Upper lobe of left lung (tissue), 4 donors: ENCODE measurements around the gene FKBP3.

Experiments
- CTCF ChIP-seq, 6 experiments: fragments of 450-650 bp in 4 of 6; fragments of 200-600 bp in 2 of 6; sonication (generic) in 2 of 6; IDR thresholded peaks; one replicate each; pipeline ENCODE4 v1.5.1; 2016 to 2019; ENCODE audit warnings: antibody characterized with exemption in 6 of 6
- EP300 ChIP-seq, 4 donors: sonication (generic); formaldehyde crosslinking; IDR thresholded peaks; one replicate each; pipeline ENCODE4 v1.5.1; 2017; ENCODE audit warnings: antibody characterized with exemption in 4 of 4, control low read depth in 2 of 4
- POLR2A ChIP-seq, 4 donors: fragments of 450-650 bp; IDR thresholded peaks; one replicate each; pipeline ENCODE4 v1.5.1; 2016 to 2017; ENCODE audit warnings: antibody characterized with exemption in 4 of 4, mild to moderate bottlenecking in 2 of 4
- POLR2AphosphoS5 ChIP-seq, 2 donors: sonication (generic); formaldehyde crosslinking; IDR thresholded peaks; one replicate each; pipeline ENCODE4 v1.5.1; 2017; ENCODE audit warnings: antibody characterized with exemption in 2 of 2

GRCh38 chr14:45133683-45134050, 614 bp downstream of the FKBP3 start:
- TF ChIP-seq CTCF (IDR thresholded peaks at IDR 0.05) (no peak), POLR2A (IDR thresholded peaks at IDR 0.05) (no peak), POLR2AphosphoS5 (IDR thresholded peaks at IDR 0.05) (no peak), EP300 (IDR thresholded peaks at IDR 0.05) (no peak)
